Kidney (tissue), 14 donors: ENCODE data around the gene JMJD7. TPM values are rescaled to one million over a fixed set of nuclear protein-coding genes. Genes with fewer than 3 reads are reported as not detected.

ENCODE experiments used
- DNase-seq, 5 donors: peaks; one replicate each; pipeline ENCODE4 v3.0.0-alpha.2; 2013 to 2020
- FAIRE-seq: peaks from 2 replicates; lab custom pipeline; 2012; peaks lifted over from hg19 to GRCh38; lab: Jason Lieb, UNC
- H3K27ac ChIP-seq, 2 donors: one replicate each; pipeline ENCODE4 v1.7.0; 2013; ENCODE audit warnings: low read depth in 2 of 2, low read length in 2 of 2, inconsistent platforms in 1 of 2
- H3K27me3 ChIP-seq: one replicate; pipeline ENCODE4 v1.7.1; 2013; ENCODE audit warnings: low read length, inconsistent platforms; ENCODE audit not compliant: control insufficient read depth, insufficient read depth
- H3K36me3 ChIP-seq, 3 donors: one replicate each; pipeline versions ENCODE4 v1.7.0 to v1.7.1; 2013; ENCODE audit warnings: low read length in 3 of 3, control low read depth in 1 of 3, inconsistent platforms in 1 of 3; ENCODE audit not compliant: insufficient read depth in 3 of 3, control insufficient read depth in 2 of 3
- H3K4me1 ChIP-seq, 3 donors: one replicate each; pipeline versions ENCODE4 v1.7.0 to v1.7.1; 2013; ENCODE audit warnings: low read length in 3 of 3, inconsistent platforms in 1 of 3, low read depth in 1 of 3; ENCODE audit not compliant: control insufficient read depth in 2 of 3, insufficient read depth in 2 of 3
- H3K4me3 ChIP-seq, 3 donors: one replicate each; pipeline versions ENCODE4 v1.7.0 to v1.8.1; 2013; ENCODE audit warnings: low read length in 3 of 3, control low read depth in 1 of 3, inconsistent platforms in 1 of 3
- H3K9ac ChIP-seq, 3 donors: one replicate each; pipeline versions ENCODE4 v1.7.0 to v1.7.1; 2013; ENCODE audit warnings: low read length in 3 of 3, control low read depth in 1 of 3, inconsistent platforms in 1 of 3
- H3K9me3 ChIP-seq, 3 donors: one replicate each; pipeline versions ENCODE4 v1.7.0 to v1.7.1; 2013; ENCODE audit warnings: low read length in 3 of 3, control low read depth in 1 of 3, inconsistent platforms in 1 of 3; ENCODE audit not compliant: control insufficient read depth in 2 of 3, insufficient read depth in 1 of 3
- CTCF ChIP-seq: IDR thresholded peaks from 3 replicates; pipeline ENCODE4 v1.5.1; 2012; ENCODE audit warnings: mild to moderate bottlenecking, moderate library complexity, borderline replicate concordance; ENCODE audit not compliant: insufficient read depth; ENCODE audit errors: extremely low read depth
- intact Hi-C: fragments of 100-400 bp; cut with DNase I; formaldehyde crosslinking; loops from one replicate; pipeline ENCODE4 v1.11.1; 2022
- polyA plus RNA-seq: library from polyadenylated mRNA; stranded (reverse); fragments of 350-450 nt; fragmentation: Illumina TruSeq; extraction: RNeasy Lipid Tissue Mini Kit (QIAGEN cat#74804); gene quantifications from one replicate; pipeline ENCODE4 v1.2.3, GENCODE V29; 2014; ENCODE audit warnings: low read depth, low replicate concordance; ENCODE audit not compliant: insufficient read depth
- total RNA-seq: library from RNA; stranded (reverse); fragmentation: NEBNext Ultra II Directional; extraction: Animal tissue kit (Norgen Biotek cat#: 25700); gene quantifications from one replicate; pipeline ENCODE4 v1.2.1, GENCODE V29; 2021
- donor health status: control.
- donor health status: control.
- donor health status: control.
- donor health status: control.
- donor health status: control.
- donor health status: DM: yes; HTN: yes; CAD: no.
- donor health status: Normal renal cell carcinoma (clear cell type).

JMJD7 gene
- total and polyA plus RNA-seq, 2 donors from 2014 or later: 16.2 to 17.6 TPM

DNA sequence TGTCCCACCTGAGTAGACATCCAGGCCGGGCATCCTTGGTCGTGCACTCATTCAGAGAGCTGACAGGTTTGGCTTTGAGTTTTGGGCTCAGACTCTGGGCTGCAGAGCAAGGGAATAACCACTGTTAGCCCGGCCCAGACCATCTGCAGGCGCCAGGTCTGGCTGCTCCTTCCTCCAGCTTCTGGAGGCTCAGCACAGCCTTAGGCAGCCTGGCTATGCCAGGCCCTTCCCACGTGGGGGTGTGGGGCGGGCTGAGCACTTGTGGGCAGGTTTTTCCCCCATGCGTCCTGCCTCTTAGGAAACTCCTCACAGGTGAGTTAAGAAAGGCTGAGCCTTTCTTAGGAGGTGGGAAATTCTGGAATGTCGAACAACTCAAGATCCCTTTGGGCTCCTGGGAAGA is 22.0 kb downstream of the JMJD7 start:
- Histone ChIP-seq H3K4me1 (peaks cover 0 to 3% (median 0%) of the 10 kb centered on the region in 3 donors), H3K9me3 (no peaks in the 10 kb centered on the region), H3K27ac (no peak overlapping the region), H3K27me3 (no peaks in the 10 kb centered on the region), H3K36me3 (peaks cover 0 to 12% (median 2%) of the 10 kb centered on the region in 3 donors), H3K9ac (no peak overlapping the region), H3K4me3 (no peak overlapping the region)
- FAIRE-seq (no peak), DNase-seq (no peak)
- no peak for TF ChIP-seq CTCF
- intact Hi-C loops: no loop called here

DNA sequence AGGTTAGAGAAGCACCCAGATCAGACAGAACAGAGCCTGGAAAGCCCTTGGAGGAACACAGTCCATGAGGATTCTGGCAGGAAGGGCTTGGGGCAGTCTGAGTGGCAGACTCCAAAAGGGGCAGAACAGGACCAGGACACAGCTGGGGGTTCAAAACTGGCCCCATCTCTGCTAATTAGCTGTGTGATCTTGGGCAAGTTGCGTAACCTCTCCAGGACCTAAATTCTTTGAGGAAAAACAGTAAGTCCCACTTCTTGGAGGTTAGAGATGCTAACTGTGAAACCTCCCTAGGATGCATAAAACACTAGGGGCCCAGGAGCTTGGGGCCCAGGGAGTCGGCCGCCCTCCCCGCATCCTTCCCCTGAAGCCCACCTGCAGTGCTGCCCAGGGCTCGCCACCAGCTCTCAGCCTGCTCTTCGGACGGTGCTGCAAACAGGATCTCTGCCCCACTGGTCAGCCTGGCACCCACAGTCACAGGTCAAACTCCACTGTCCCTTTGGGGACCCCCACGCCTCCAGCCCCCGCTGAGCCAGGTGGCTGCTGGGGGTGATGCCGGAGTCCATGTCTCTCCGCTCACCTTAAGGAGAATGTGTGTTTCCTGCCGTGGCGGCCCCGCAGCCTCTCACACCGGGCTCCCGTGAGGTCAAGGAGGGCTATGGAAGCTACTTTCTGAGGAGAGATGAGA is 22.7 kb downstream of the JMJD7 start:
- no peak for TF ChIP-seq CTCF
- intact Hi-C loops: no loop called here
- Histone ChIP-seq H3K36me3 (peaks cover 0 to 12% (median 2%) of the 10 kb centered on the region in 3 donors), H3K27me3 (no peaks in the 10 kb centered on the region), H3K4me1 (peaks cover 0 to 3% (median 0%) of the 10 kb centered on the region in 3 donors), H3K9ac (peak overlapping the region in 1 of 3 donors; percentile 31), H3K27ac (no peak overlapping the region), H3K4me3 (no peak overlapping the region), H3K9me3 (no peaks in the 10 kb centered on the region)
- DNase-seq (no peak), FAIRE-seq (no peak)

DNA sequence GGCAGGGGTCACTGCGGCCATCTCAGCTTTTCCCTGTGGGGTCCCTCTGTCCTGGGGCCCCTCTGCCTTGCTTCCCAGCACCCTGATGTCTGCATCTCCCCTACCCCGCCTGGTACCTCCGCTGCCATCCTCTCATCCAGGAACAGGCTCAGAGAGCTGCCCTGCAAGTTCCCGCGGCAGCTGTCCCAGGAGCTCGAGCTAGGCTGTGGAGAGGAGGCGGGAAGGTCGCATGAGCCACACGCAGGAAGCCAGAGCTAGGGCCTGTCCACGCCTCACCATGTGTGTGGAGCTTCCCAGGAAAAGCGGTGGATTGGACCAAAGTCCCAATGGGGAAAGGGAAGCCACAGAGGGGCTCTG is 23.3 kb downstream of the JMJD7 start:
- TF ChIP-seq CTCF: no peak
- H3K4me3 ChIP-seq: no peak overlapping the region
- peaks cover 0 to 12% (median 2%) of the 10 kb centered on the region in 3 donors for H3K36me3 ChIP-seq
- no peaks in the 10 kb centered on the region for H3K27me3 ChIP-seq
- H3K27ac ChIP-seq: no peak overlapping the region
- peaks cover 0 to 3% (median 0%) of the 10 kb centered on the region in 3 donors for H3K4me1 ChIP-seq
- H3K9me3 ChIP-seq: no peaks in the 10 kb centered on the region
- DNase-seq (no peak), FAIRE-seq (no peak)
- H3K9ac ChIP-seq: no peak overlapping the region
- intact Hi-C loops: no loop called here
